Caco-2 (cell line): ENCODE measurements around the gene PTPRN2. TPM values are rescaled to one million over a fixed set of nuclear protein-coding genes. Genes with fewer than 3 reads are reported as not detected.
"Not testable (repeated sequence)": the region's sequence is repeated elsewhere in the genome, so short reads cannot be mapped to it uniquely, and the experiment has no call there.

Source experiments
- BruUV-seq: library from RNA; stranded (reverse); fragments of 400-500 nt; replicated peaks from 2 replicates; lab custom pipeline; 2021; lab: Mats Ljungman, UMichigan
- CTCF ChIA-PET: fragments of 300-600 bp; sonication (Branson Sonifier 250); formaldehyde crosslinking; loops from one replicate; lab custom pipeline; 2022; ENCODE audit warnings: antibody characterized with exemption; lab: Charles Lee
- POLR2A ChIA-PET: fragments of 300-600 bp; sonication (Branson Sonifier 250); formaldehyde crosslinking; loops from one replicate; lab custom pipeline; 2022; ENCODE audit warnings: antibody characterized with exemption; lab: Charles Lee
- DNase-seq, 2 experiments: peaks; one replicate each; pipeline versions ENCODE4 v3.0.0 to v3.0.0-alpha.2; 2020 to 2022
- H3K27me3 ChIP-seq: replicated peaks from 2 replicates; pipeline ENCODE4 v1.6.0; 2011; ENCODE audit warnings: low read length; ENCODE audit not compliant: control insufficient read depth, insufficient read depth
- H3K36me3 ChIP-seq: 2 replicates; pipeline ENCODE4 v1.5.1; 2011; ENCODE audit warnings: low read length; ENCODE audit not compliant: control insufficient read depth, insufficient read depth
- H3K4me1 ChIP-seq: fragments of 250-450 bp; sonication (Bioruptor Pico); 2 replicates; pipeline ENCODE4 v1.5.1; 2020; ENCODE audit warnings: mild to moderate bottlenecking
- H3K4me3 ChIP-seq: 2 replicates; pipeline ENCODE4 v1.5.1; 2011; ENCODE audit warnings: low read depth, mild to moderate bottlenecking, control low read depth, low read length
- H3K9me3 ChIP-seq: fragments of 250-450 bp; sonication (Bioruptor Pico); 2 replicates; pipeline ENCODE4 v1.5.1; 2020; ENCODE audit warnings: mild to moderate bottlenecking, moderate library complexity
- H3K27ac Mint-ChIP-seq: one replicate; pipeline ENCODE4 v1.8.0; 2022; ENCODE audit warnings: mixed read lengths; ENCODE audit not compliant: unreplicated experiment
- H3K27me3 Mint-ChIP-seq: one replicate; pipeline ENCODE4 v1.8.0; 2022; ENCODE audit warnings: mixed read lengths; ENCODE audit not compliant: insufficient read depth, unreplicated experiment
- H3K36me3 Mint-ChIP-seq: one replicate; pipeline ENCODE4 v1.8.0; 2022; ENCODE audit warnings: mild to moderate bottlenecking, mixed read lengths; ENCODE audit not compliant: insufficient read depth, unreplicated experiment
- H3K4me1 Mint-ChIP-seq: one replicate; pipeline ENCODE4 v1.8.0; 2022; ENCODE audit warnings: low read depth, mixed read lengths; ENCODE audit not compliant: unreplicated experiment
- H3K4me3 Mint-ChIP-seq: one replicate; pipeline ENCODE4 v1.8.0; 2022; ENCODE audit warnings: mild to moderate bottlenecking, moderate library complexity, mixed read lengths; ENCODE audit not compliant: unreplicated experiment
- H3K9me3 Mint-ChIP-seq: one replicate; pipeline ENCODE4 v1.8.0; 2022; ENCODE audit warnings: mixed read lengths; ENCODE audit not compliant: unreplicated experiment
- intact Hi-C: fragments of 100-400 bp; cut with micrococcal nuclease; formaldehyde crosslinking; loops from one replicate; pipeline ENCODE4 v1.10.0; 2022; ENCODE audit not compliant: unreplicated experiment
- total RNA-seq: library from RNA; stranded (reverse); gene quantifications from 2 replicates; pipeline ENCODE4 v1.2.3, GENCODE V29; 2022
- TF ChIP-seq, protein P1 (sequence below), 2 experiments: fragments of 200-600 bp in 1 of 2; IDR thresholded peaks; 1 replicate in 1 of 2; 2 replicates in 1 of 2; pipeline versions ENCODE4 v1.5.1 to v1.8.0; 2011 to 2022; ENCODE audit warnings: antibody characterized with exemption in 1 of 2, control low read depth in 1 of 2, inconsistent platforms in 1 of 2, low read depth in 1 of 2, low read length in 1 of 2, mild to moderate bottlenecking in 1 of 2, moderate library complexity in 1 of 2; ENCODE audit not compliant: insufficient read depth in 1 of 2, severe bottlenecking in 1 of 2, unreplicated experiment in 1 of 2

The PTPRN2 gene
- total RNA-seq, 1 experiment from 2014 or later: 1.4 TPM

- Mint-ChIP-seq H3K27me3 (no peaks in the 10 kb centered on the region), H3K9me3 (peaks cover 9% of the 10 kb centered on the region), H3K4me3 (no peak overlapping the region), H3K27ac (no peak overlapping the region), H3K4me1 (peaks cover 13% of the 10 kb centered on the region), H3K36me3 (peaks cover under 1% of the 10 kb centered on the region)
- POLR2A ChIA-PET: no interaction called here
- intact Hi-C loops: loop anchor here (10.0 kb wide), 1 partner anchor 58 kb away; the partner anchor contains the start of gene PTPRN2
- TF ChIP-seq, protein P1, sequence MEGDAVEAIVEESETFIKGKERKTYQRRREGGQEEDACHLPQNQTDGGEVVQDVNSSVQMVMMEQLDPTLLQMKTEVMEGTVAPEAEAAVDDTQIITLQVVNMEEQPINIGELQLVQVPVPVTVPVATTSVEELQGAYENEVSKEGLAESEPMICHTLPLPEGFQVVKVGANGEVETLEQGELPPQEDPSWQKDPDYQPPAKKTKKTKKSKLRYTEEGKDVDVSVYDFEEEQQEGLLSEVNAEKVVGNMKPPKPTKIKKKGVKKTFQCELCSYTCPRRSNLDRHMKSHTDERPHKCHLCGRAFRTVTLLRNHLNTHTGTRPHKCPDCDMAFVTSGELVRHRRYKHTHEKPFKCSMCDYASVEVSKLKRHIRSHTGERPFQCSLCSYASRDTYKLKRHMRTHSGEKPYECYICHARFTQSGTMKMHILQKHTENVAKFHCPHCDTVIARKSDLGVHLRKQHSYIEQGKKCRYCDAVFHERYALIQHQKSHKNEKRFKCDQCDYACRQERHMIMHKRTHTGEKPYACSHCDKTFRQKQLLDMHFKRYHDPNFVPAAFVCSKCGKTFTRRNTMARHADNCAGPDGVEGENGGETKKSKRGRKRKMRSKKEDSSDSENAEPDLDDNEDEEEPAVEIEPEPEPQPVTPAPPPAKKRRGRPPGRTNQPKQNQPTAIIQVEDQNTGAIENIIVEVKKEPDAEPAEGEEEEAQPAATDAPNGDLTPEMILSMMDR (IDR thresholded peaks at IDR 0.05; ENCODE audit: insufficient read depth in 1 of 2, low read depth in 1 of 2, low read length in 1 of 2, severe bottlenecking in 1 of 2, unreplicated experiment in 1 of 2): no peak
- CTCF ChIA-PET: no interaction called here
- BruUV-seq: no TSS peak
- no peaks in the 10 kb centered on the region; the same call in 1 of the 2 replicates for H3K36me3 ChIP-seq
- H3K4me1 ChIP-seq: peaks cover 14% of the 10 kb centered on the region
- H3K9me3 ChIP-seq: peaks cover 5% of the 10 kb centered on the region; the same call in 1 of the 2 replicates
- H3K27me3 ChIP-seq: no peaks in the 10 kb centered on the region
- H3K4me3 ChIP-seq: no peak overlapping the region
- no peak for DNase-seq
Observed at GRCh38 chr7:158526531-158526930, 61.1 kb downstream of the PTPRN2 start.

DNA sequence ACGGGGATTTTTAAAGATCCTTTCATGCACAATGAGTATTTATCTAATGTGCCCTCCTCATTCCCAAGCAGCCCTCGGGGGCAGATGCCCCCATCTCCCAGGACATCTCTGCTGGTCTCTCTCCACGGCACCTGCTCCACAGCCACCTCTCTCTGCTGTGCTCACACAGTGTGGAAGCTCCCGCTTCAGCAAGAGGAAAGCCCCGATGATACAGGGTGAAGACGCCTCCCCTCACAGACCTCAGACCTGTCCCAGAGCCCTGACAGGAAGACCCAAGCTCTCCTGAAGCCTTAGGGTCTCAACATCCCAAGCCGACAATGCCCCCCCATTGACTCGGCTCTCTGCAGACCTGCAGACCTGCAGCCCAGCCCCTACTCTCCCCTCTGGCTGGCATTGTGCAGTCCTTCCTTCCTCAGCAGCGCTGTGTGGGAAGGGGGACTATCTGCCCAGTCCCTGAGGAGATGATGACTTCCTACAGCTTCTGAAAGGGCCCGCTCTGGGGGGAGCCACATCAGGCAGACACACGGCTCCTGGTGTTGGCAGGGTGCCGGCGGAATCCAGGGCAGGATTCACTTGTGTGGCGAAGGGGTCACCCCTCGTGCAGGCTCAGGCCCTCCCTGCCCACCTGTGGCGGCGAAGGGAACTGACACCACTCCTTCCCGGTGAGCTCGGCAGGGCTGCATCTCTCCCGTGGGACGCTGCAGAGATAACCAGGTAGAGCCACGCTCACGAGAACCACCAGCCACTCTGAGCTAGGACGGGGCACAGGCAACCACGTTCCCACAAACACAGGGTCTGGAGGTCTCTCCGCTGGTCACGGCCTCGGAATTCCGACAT lies 61.8 kb downstream of the PTPRN2 start:
- no TSS peak for BruUV-seq
- Histone ChIP-seq H3K4me3 (no peak overlapping the region), H3K9me3 (peaks cover 5% of the 10 kb centered on the region; the same call in 1 of the 2 replicates), H3K4me1 (peaks cover 14% of the 10 kb centered on the region), H3K36me3 (no peaks in the 10 kb centered on the region; the same call in 1 of the 2 replicates), H3K27me3 (no peaks in the 10 kb centered on the region)
- Mint-ChIP-seq H3K4me1 (peaks cover 13% of the 10 kb centered on the region), H3K27ac (no peak overlapping the region), H3K36me3 (peaks cover 6% of the 10 kb centered on the region), H3K4me3 (no peak overlapping the region), H3K9me3 (peaks cover 9% of the 10 kb centered on the region), H3K27me3 (no peaks in the 10 kb centered on the region)
- DNase-seq: no peak
- TF ChIP-seq, protein P1 (IDR thresholded peaks at IDR 0.05; ENCODE audit: insufficient read depth in 1 of 2, low read depth in 1 of 2, low read length in 1 of 2, severe bottlenecking in 1 of 2, unreplicated experiment in 1 of 2): no peak
- ChIA-PET POLR2A (no interaction called here), CTCF (no interaction called here)
- intact Hi-C loops: loop anchor here (10.0 kb wide), 1 partner anchor 59 kb away; the partner anchor contains the start of gene PTPRN2

DNA sequence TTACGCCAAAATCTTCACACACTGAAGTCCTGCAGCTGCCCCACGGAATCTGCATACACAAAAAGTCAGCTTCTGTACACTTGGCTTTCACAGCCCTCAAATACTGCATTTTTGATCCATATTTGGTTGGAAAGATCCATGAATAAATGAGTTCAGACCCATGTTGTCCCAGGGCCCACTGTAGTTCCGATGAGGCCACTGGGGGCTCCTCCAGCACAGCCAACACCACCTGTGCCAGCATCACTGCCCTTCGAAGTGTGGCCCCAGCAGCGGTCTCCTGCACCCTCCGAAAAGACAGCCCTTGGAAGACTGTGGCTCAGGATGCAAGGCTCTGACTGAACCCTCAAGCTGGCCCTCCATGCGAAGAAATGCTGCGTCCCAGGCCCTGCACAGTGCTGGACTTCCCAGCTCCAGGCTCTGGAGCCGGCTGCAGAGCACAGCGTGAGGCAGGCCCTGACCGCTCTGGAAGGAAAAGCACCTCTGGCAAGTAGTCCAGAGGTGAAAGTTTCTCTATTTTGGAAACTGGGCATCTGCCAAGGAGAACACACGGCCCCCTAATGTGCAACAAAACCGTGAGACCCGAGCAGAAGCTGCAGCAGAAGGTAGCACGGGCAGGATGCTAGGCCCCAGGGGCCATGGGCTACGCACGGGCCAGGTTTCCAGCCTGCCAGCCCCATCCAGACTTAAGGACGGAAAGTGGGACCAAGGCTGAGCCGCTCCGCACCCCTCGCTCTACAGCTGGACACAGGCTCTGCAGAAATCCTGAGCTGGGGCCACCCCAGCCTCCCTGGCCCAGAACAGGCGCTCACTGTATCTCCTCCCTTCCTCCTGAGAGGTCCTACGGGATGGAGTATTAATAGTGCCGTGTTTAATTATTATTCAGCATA lies 62.6 kb downstream of the PTPRN2 start:
- no peak overlapping the region for H3K27ac Mint-ChIP-seq

GRCh38 chr7:158524286-158524685 lies 63.3 kb downstream of the PTPRN2 start:
- H3K9me3 Mint-ChIP-seq, H3K27me3 ChIP-seq, H3K4me1 Mint-ChIP-seq, H3K9me3 ChIP-seq, DNase-seq, H3K27me3 Mint-ChIP-seq, CTCF ChIA-PET, BruUV-seq, H3K27ac Mint-ChIP-seq, H3K4me3 ChIP-seq, POLR2A ChIA-PET, H3K4me3 Mint-ChIP-seq, H3K4me1 ChIP-seq, H3K36me3 ChIP-seq: not testable (repeated sequence)
- peaks cover 12% of the 10 kb centered on the region for H3K36me3 Mint-ChIP-seq
- intact Hi-C loops: loop anchor here (10.0 kb wide), 1 partner anchor 61 kb away; the partner anchor contains the start of gene PTPRN2

More for the DNA sequence above, 62.6 kb downstream of the PTPRN2 start:
- Mint-ChIP-seq H3K36me3 (peaks cover 6% of the 10 kb centered on the region), H3K4me1 (peaks cover 11% of the 10 kb centered on the region), H3K4me3 (no peak overlapping the region), H3K27me3 (no peaks in the 10 kb centered on the region), H3K9me3 (peaks cover 9% of the 10 kb centered on the region)
- no peak overlapping the region for H3K4me3 ChIP-seq
- intact Hi-C loops: loop anchor here (10.0 kb wide), 1 partner anchor 60 kb away; the partner anchor contains the start of gene PTPRN2
- no peak for DNase-seq
- H3K4me1 ChIP-seq: peaks cover 14% of the 10 kb centered on the region
- ChIA-PET CTCF (no interaction called here), POLR2A (no interaction called here)
- BruUV-seq: no TSS peak
- no peaks in the 10 kb centered on the region for H3K27me3 ChIP-seq
- TF ChIP-seq, protein P1 (IDR thresholded peaks at IDR 0.05; ENCODE audit: insufficient read depth in 1 of 2, low read depth in 1 of 2, low read length in 1 of 2, severe bottlenecking in 1 of 2, unreplicated experiment in 1 of 2): no peak
- peaks cover 5% of the 10 kb centered on the region; the same call in 1 of the 2 replicates for H3K9me3 ChIP-seq
- no peaks in the 10 kb centered on the region for H3K36me3 ChIP-seq
